Mesodermal cell (in vitro differentiated cells): ENCODE data around the gene SPECC1.

Experiments
- H3K27ac ChIP-seq: 2 replicates; pipeline ENCODE4 v1.7.0; 2013; ENCODE audit warnings: mild to moderate bottlenecking, low read depth, low read length, moderate library complexity; ENCODE audit not compliant: severe bottlenecking
- H3K36me3 ChIP-seq: 2 replicates; pipeline ENCODE4 v1.7.1; 2013; ENCODE audit warnings: mild to moderate bottlenecking, low read length, moderate library complexity; ENCODE audit not compliant: control insufficient read depth, insufficient read depth
- H3K4me1 ChIP-seq: one replicate; pipeline ENCODE4 v1.7.1; 2013; ENCODE audit warnings: mild to moderate bottlenecking, low read length; ENCODE audit not compliant: insufficient read depth, control insufficient read depth, poor library complexity, severe bottlenecking
- H3K4me3 ChIP-seq: 2 replicates; pipeline ENCODE4 v1.7.0; 2013; ENCODE audit warnings: low read length, control low read depth, mild to moderate bottlenecking; ENCODE audit not compliant: insufficient read depth, poor library complexity, severe bottlenecking; ENCODE audit errors: extremely low read depth
- H3K9me3 ChIP-seq: 2 replicates; pipeline ENCODE4 v1.7.1; 2013; ENCODE audit warnings: mild to moderate bottlenecking, low read length, moderate library complexity; ENCODE audit not compliant: control insufficient read depth
- WGBS, 2 experiments: methylation state at CpG; one replicate each; pipeline ENCODE4 v1.1.5; 2013; ENCODE audit warnings: missing lambda C conversion rate in 2 of 2; ENCODE audit not compliant: insufficient coverage in 2 of 2; 5-methylcytosine and 5-hydroxymethylcytosine counted together

The SPECC1 gene

DNA sequence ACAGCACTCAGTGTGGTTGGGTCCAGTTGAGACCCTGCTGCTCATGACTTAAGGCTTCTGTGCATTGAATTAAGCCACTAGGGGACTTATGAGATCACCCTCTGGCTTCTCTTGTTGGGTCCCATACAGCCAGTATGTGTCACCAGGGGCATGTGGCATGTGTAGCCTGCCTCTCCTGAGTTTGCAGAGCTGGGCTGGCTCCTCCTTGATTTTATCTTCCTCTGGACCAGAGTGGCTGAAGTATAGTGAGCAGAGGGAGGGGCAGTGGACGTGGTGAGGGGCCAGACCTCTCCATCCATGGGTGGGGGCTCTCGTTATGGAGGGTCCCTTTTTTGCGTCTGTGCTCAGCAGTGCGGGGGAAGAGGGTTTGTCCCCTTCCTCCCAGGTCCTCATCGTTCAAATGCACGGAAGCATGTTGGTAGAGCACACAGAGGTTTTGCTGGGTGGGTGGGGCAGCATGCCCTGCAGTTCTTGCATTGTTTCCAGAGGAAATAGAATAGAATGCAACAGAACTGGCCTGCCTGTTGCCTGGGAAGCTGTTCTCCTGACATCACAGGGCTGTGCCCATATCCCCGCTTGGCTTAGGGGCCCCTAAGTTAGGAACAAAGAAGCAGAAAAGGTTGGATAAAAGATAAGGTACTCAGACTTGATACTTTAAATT is 77.4 kb downstream of the SPECC1 start:
- Histone ChIP-seq H3K4me3 (no peak overlapping the region), H3K27ac (no peak overlapping the region), H3K4me1 (peaks cover 6% of the 10 kb centered on the region), H3K9me3 (no peaks in the 10 kb centered on the region), H3K36me3 (no peaks in the 10 kb centered on the region)
- WGBS, 2 experiments, result 60 to 83% methylated on average over 1 to 4 of the region's 7 CpGs

DNA sequence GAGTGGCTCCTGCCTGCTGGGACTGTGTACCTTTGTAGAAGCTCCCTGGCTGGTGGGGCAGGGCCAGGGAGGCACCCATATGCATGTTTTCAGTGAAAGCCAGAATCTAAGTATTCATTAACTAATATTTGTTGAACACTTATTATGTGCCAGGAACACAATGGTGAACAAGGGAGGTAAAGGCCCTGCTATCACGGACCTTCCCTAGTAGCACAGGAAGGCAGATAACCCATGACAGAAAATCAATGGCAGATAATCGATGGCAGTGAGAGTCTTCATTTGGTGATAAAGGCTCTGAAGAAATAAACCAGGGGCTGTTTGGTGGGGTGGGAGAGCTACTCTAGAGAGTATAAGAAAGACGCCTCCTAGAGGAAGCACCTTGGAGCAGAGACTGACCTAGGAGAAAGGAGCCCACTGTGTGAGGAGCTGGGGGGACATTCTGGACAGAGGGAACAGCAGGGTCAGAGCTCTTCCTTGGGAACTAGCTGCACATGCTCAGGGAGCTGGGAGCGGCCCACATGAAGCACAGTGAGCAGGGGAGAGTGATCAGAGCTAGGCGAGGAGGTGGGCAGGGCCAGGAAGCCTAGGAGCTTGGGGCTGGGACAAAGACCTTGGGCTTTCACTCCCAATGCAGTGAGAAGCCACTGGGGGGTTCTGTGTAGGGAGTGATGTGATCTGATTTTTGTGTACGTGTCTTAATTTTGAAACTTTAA is 78.5 kb downstream of the SPECC1 start:
- Histone ChIP-seq H3K36me3 (no peaks in the 10 kb centered on the region), H3K9me3 (no peaks in the 10 kb centered on the region), H3K27ac (no peak overlapping the region), H3K4me3 (no peak overlapping the region), H3K4me1 (peaks cover 7% of the 10 kb centered on the region)
- 89 to 98% methylated on average over 4 to 5 of the region's 6 CpGs for WGBS, 2 experiments

DNA sequence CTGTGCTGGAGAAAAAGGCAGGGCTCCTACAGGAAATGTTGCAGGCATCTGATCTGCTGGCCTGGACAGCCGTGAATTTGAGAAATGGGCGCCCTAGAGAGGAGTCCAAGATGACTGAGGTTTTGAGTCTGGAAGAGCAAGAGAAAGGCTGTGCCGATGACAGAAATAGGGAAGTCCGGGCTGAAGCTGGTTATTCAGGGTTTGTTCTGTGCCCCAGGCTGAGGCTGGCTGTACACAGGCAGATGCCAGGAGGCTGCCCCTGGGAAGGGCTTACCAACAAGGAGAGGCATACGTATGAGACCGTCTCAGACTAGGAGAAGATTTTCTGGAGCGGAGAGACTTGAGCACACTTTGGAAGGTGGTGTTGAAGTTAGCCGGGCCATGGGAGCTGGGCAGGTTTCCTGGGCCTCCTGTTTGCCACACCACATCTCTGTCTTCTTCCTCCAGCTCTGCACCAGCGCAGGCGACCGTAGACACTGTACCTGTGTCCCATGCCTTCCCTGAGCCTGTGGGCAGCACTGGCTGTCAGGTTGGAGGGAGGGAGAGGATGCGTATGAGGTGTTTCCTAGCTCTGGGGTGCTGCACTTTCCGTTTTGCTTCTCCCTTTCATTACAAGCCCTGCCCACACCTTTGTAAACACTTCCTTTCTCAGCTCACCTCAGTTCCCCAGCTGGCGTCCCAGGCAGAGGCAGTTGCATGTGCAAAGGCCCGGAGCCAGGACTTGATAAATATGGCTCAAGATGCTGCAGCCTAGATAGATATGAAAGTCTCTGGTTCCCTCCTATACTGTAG is 80.8 kb downstream of the SPECC1 start:
- Histone ChIP-seq H3K36me3 (no peaks in the 10 kb centered on the region), H3K9me3 (no peaks in the 10 kb centered on the region), H3K4me3 (no peak overlapping the region), H3K27ac (no peak overlapping the region), H3K4me1 (peaks cover 7% of the 10 kb centered on the region)
- 92 to 97% methylated on average over 7 to 10 of the region's 15 CpGs for WGBS, 2 experiments

DNA sequence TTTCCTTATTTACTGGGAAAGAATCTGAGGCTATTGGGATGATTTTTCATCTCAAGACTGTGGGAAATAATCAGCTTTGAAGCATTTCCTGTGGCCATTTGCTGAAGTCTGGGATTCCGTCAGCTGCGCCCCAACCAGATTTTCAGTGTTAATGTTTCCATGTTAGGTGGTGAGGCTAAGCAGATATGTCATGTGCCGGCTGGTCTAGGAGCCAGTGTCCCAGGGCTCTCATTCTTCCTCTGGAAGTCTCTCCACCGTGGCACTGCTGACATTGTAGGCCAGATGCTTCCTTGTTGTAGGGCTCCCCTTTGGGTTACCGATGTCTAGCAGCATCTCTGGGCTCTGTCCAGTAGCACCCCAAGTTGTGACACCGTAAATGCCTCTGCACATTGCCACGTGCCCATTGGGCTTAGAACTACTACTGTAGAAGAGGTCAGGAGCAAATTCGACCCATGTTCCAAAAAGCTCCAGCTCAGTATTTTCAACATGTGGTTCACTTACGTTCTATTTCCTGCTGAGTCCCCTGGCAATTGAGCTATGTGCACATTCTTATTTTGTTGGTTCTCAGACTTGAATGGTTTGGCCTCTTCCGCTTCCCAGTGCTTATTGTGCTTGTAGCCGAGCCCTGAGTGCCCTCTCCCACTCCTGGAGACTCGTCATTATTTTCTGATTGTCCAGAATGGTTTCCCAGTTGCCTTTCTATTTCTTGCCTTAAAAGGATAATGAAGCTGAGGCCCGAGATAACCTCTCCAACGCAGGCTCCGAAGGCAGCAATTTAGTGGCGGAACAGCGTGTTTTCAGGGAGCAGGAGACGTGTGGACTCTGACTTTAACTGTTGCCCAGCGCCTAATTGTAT is 82.2 kb downstream of the SPECC1 start:
- peaks cover 7% of the 10 kb centered on the region for H3K4me1 ChIP-seq
- no peaks in the 10 kb centered on the region for H3K9me3 ChIP-seq
- no peak overlapping the region for H3K4me3 ChIP-seq
- WGBS, 2 experiments, result 86 to 88% methylated on average over 16 to 18 of the region's 19 CpGs
- no peaks in the 10 kb centered on the region for H3K36me3 ChIP-seq
- no peak overlapping the region for H3K27ac ChIP-seq

DNA sequence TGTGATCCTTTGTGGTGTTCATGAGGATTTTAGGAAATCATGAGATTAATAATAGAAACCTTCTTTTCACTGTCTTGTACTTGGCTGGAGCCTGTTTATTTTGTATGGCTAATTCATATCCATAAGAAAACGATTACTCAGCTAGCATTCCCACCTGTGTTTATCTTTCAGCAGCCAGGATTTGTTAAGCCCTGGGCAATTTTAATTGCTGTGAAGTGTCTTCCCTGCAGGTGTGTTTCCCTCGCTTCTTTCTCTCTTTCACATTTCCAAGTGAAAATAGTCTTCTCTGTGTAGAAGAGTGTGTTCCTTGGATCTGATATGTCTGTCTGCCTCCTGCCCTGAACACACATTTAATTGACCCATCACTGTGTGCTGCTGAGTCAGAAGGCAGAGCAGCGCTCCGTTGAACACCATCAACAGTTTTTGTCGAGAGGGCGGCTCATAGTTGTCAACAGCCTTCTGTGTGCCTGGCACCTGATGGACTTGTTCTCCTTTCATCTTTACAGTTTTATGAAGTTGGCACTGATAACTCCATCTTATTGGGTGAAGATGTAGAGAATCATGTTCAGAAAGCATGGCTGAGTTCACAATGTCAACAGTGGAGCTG is 83.2 kb downstream of the SPECC1 start:
- H3K36me3 ChIP-seq, result no peaks in the 10 kb centered on the region
- H3K27ac ChIP-seq, result no peak overlapping the region
- H3K4me3 ChIP-seq, result no peak overlapping the region
- 80 to 87% methylated on average over 4 to 6 of the region's 6 CpGs for WGBS, 2 experiments
- H3K9me3 ChIP-seq, result no peaks in the 10 kb centered on the region
- H3K4me1 ChIP-seq, result peaks cover 7% of the 10 kb centered on the region

DNA sequence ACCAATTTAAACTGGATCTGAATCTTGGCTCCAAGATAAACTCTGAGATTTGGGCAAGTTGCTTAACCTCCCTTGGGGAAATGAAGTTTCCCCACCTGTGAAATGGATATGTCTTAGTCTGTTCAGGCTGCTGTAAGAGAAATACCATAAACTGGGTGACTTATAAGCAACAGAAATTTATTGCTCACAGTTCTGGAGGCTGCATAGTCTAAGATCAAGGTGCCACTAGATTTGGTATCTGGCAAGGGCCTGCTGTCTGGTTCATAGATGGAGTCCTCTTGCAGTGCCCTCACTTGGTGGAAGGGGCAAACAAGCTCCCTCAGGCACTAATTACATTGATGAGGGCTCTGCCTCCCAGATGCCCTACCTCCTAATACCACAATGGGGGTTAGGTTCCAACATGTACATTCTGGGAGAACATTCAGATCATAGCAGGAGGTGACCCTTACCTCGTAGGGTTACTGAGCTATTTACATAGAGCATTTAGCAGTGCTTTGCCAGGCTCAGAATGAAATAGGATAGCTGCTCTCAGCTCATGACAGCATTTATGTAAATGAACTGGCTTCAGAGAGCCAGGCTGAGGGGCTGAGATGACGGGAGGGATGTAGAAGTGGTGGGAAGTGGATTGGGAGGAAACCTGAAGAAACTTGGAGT is 83.9 kb downstream of the SPECC1 start:
- Histone ChIP-seq H3K9me3 (no peaks in the 10 kb centered on the region), H3K36me3 (no peaks in the 10 kb centered on the region), H3K27ac (no peak overlapping the region), H3K4me3 (no peak overlapping the region), H3K4me1 (peaks cover 7% of the 10 kb centered on the region)
- 55 to 58% methylated on average over 2 of the region's 2 CpGs for WGBS, 2 experiments

DNA sequence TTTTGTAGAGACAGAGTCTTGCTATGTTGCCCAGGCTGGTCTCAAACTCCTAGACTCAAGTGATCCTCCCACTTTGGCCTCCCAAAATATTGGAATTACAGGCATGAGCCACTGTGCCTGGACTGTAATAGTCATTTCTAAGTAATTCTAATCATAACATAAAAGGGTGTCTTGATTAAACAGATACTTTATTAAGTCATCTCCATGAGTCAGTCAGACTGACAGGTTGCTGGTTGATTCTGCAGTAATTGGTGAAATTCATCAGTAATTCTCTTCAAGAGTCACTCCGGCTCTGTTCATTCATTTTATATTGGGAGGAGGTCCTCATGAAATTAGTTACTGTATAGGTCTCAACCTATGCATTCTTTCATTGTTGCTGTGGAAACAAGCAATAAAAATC is 85.6 kb downstream of the SPECC1 start:
- Histone ChIP-seq H3K4me3 (no peak overlapping the region), H3K4me1 (peaks cover 7% of the 10 kb centered on the region), H3K9me3 (no peaks in the 10 kb centered on the region), H3K36me3 (no peaks in the 10 kb centered on the region), H3K27ac (no peak overlapping the region)
- WGBS, 2 experiments, result no CpG with 5 or more reads among the region's 1 CpG

DNA sequence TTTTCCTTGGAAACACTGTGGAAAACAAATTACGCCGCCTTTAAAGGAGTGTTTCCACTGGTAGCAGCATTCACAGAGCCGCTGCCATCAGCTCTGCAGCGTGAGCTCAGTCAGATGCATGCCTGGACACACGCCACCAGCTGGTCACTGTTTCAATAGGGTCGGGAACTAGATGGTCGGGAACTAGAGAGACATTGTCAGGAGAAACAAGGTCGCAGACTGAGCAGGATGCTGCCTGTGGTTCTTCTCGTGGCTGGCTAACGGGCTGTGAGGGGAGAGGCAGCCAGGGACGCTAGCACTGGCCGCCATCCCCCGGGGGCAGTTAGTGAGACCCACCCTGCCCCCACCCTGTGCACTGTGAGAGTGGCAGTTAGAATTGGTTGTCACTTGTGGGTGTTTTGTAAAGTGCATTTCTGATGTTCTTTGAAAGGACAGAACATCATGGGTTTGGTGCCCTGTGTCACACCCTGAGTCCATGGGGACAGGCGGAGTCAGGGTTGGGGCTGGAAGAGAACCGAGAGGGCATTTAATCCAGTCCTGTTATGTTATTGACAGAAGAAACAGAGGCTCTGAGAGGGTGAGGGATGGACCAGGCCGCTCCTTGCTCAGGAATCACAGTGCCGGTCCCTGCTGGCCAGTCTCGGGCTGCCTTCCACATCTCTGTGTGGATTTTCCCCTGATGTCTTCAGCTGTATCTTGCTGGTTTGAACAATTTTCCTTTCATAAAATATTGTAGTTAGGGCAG is 86.3 kb downstream of the SPECC1 start:
- Histone ChIP-seq H3K4me3 (no peak overlapping the region), H3K36me3 (no peaks in the 10 kb centered on the region), H3K4me1 (peaks cover 7% of the 10 kb centered on the region), H3K9me3 (no peaks in the 10 kb centered on the region), H3K27ac (no peak overlapping the region)
- 37 to 39% methylated on average over 13 to 18 of the region's 18 CpGs for WGBS, 2 experiments

DNA sequence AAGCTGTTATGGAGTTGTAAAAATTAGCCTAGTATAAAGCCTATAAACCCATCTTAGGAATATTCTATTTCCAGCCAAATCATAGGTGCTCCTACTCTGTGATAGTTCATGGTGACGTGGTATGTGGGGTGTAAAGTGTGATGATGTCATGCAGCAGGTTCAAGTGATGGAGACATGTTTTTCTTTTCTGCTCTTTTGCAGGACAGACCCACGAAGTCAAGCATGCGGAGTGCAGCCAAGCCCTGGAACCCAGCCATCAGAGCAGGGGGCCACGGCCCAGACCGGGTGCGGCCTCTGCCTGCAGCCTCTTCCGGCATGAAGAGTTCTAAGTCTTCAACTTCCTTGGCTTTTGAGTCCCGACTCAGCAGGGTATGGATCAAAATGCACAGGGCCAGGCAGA is 87.3 kb downstream of the SPECC1 start:
- H3K4me3 ChIP-seq, result no peak overlapping the region
- WGBS, 2 experiments, result 90 to 97% methylated on average over 7 to 8 of the region's 8 CpGs
- H3K36me3 ChIP-seq, result no peaks in the 10 kb centered on the region
- no peak overlapping the region for H3K27ac ChIP-seq
- peaks cover 2% of the 10 kb centered on the region for H3K4me1 ChIP-seq
- H3K9me3 ChIP-seq, result no peaks in the 10 kb centered on the region
